Esophagus mucosa (tissue), 1 donor: ENCODE data around the gene KIAA0513. TPM values are rescaled to one million over a fixed set of nuclear protein-coding genes. Genes with fewer than 3 reads are reported as not detected.
"Not testable (repeated sequence)": the region's sequence is repeated elsewhere in the genome, so short reads cannot be mapped to it uniquely, and the experiment has no call there.

Source experiments
- ATAC-seq: fragments of 200-7000 bp; cut with Tn5 transposase; one replicate; pipeline ENCODE4 v1.9.1; 2020
- total RNA-seq: library from RNA; stranded (reverse); gene quantifications from one replicate; pipeline ENCODE4 v1.2.4, GENCODE V29; 2023
- donor health status: DM: yes; HTN: yes; CAD: no.

The KIAA0513 gene
- total RNA-seq, 1 donor from 2014 or later, result 8.1 TPM

- ATAC-seq, result peak; percentile 52
These were observed 22.2 kb downstream of the KIAA0513 start for GRCh38 chr16:85049706-85050305.

DNA sequence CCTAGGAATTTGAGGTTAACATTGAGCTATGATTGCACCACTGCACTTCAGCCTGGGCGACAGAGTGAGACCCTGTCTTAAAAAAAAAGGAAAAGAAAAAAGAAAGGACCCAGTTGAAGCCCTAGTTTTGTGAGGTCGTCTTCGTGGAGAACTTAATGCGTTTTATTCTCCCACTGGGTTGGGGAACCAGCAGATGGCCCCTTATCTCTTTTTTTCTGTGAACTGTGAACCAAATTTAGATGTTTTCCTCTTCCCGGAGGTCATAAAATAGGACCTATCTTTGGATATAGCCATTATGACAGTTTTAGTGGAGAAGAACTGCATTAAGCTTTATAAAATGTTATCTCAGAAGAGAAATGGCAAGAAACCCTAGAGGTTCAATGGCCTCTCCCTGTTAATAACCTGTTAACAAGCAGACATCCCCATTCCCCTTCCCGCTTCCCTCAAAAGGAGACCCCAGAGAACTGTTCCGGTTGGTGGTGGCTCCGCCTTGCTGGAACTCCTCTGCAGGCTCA is 23.5 kb downstream of the KIAA0513 start:
- ATAC-seq, result no peak

- no peak for ATAC-seq
These were observed 24.1 kb downstream of the KIAA0513 start for GRCh38 chr16:85051683-85052082.

DNA sequence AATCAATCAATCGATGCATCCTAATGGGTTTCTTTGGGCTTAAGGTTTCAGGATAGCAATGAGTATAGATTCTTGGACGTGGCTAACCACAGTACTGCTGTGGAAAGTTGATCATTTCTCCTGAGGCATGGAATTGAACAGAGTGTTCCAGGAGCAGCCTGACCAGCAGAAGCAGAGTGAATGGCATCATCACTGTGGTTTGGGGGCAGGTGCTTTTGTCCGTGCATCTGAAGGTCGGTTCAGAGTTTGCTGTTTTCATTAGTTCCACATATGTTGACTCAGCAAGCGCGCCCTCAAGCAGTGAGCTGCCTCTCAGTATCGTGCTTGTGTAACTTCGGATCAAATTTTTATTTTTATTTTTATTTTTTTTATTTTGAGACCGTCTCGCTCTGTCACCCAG is 24.9 kb downstream of the KIAA0513 start:
- ATAC-seq, result no peak

GRCh38 chr16:85054321-85054720 is 26.7 kb downstream of the KIAA0513 start:
- ATAC-seq, result not testable (repeated sequence)

DNA sequence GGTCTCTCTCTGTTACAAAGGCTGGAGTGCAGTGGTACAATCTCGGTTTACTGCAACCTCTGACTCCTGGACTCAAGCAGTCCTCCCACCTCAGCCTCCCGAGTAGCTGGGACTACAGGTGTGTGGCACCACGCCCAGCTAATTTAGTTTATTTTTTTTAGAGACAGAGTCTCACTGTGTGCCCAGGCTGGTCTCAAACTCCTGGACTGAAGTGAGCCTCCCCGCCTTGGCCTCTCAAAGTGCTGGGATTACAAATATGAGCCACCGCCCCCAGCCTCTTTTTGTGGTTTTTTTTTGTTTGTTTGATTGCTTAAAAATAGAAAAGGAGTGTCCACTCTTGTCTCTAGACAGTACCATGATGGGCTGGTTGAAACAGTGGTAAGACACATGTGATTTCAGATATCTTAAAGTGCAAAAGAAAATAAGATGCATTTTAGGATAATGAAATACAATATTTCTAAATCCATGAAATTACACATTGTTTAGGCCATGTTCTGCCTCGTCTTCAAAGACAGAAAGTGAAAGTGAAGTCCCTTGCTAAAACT is 27.4 kb downstream of the KIAA0513 start:
- ATAC-seq, result no peak

DNA sequence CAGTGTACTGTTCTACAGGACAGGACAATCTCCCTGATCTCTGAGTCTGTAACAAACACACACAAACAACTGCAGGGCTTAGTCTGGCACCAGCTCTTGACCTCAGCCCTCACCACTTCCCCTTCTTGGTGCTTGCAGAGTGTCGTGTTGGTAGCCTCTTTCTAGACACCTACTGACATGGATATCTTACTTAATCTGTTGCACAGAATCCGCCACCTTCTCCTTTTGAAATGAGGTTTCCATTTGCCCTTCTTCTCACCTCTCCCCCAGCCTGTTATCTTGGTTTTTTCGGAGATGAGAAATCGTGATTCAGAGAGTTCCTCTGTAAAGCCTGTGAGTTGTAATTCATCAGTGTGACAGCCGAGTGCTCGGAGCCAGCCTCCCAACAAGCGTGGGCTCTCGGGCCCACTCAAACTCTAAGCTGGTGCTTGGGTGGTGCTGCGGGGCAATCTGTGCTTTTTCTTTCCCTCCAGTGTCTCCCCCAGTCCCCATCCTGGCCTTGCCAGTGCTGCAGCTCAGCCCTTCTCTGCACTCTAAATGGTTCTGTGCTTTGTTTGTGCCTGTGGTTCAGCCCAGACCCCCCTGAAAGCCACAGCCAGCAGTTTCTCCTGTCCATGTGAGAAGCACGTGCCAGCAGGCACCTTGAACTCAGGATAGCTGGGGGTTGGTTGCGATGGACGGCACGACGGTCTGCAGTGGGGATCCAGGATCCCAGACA is 28.1 kb downstream of the KIAA0513 start:
- peak; percentile 78 for ATAC-seq

DNA sequence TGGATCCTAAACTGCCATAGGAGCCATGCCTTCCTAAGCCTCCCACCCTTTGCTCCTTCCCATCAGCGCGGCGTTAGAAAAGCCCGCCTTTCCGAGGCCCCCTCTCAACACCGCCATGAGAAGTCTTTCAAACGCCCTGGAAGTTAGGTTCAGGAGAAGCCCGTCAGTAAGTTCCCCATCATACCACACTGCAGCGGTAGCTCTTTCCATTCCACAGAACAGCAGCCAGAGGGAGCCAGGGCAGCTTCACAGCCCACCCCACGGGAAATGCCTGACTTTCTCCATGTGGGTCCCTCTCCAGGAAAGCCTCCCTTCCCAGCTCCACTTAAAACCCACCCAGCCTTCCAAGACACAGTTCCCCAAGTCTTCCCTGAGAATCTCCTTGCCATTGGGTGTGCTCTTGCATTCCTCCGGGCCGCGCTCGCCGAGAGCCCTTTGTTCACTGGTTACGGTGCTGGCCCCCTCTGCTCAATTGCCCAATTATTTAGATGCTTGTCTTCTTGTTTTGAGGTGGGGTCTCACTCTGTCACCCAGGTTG is 28.7 kb downstream of the KIAA0513 start:
- ATAC-seq, result no peak

DNA sequence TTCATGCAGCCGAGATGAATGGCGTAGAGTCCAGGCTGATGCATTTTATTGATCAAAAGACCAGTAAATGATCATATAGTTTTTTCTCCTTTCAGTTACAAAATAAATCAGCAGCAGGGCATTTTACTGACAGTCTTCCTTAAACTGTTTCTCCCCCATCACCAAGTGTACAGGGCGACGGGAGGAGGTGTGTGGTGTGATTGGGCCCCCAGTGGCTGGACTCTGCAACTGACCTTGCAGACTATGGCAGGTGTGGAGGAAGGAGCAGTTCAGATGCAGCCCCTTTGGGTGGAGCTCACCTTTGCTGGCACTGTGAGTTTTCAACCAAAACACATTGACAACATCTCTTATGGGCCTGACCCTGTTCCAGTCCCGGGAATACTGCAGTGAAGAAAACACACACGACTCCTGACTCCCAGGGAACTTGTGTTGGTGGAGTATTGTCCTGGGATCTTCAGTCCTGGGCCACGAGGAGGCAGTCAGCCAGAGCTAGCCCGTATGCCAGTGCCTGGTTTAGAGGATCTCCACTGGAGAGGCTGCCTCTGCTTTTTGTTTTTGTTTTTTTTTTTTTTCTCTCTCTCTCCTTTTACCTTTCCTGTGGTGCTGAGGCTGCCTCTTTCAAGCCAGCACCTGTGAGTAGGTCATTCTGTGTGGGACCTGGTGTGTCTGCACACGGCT is 29.8 kb downstream of the KIAA0513 start:
- ATAC-seq, result no peak

GRCh38 chr16:85057948-85058347 is 30.4 kb downstream of the KIAA0513 start:
- peak; percentile 7 for ATAC-seq

DNA sequence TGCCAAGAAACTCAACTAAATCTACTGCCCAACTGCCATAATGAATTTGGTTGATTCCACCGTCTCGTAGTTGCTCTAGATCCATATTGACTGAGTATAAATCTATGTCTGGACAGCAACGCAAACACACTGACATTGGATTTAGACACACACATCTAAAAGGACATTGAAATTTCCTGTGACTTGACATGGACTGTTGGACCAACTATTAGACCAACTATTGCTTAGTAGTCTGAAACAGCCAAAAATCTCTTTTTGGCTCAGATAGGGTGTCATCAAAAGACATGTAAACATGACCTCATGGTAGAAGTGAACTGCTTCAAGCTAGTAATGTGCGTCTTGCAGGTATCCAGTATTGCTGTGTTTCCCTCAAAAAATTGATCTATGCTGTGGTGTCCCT is 31.3 kb downstream of the KIAA0513 start:
- no peak for ATAC-seq

GRCh38 chr16:85061566-85061965 is 34.0 kb downstream of the KIAA0513 start:
- ATAC-seq, result no peak

DNA sequence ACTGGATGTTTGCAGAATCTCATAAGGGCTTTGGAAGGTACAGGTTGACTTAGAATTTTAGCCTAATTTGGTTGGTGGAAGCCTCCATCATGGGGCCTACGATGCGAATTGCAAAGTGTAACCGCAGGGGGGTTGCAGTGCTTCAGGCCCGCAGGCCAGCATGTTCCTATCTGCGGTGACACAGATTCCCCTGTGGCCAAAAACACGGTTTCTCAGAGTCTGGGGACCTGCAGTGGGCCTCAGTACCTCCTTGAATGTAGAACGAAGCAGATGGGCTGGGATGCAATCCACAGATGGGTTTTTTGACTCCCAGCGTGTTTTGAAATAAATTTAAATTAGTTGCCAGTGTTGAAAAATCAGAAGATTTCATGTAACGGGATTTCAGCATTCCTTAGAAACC is 34.7 kb downstream of the KIAA0513 start:
- no peak for ATAC-seq

DNA sequence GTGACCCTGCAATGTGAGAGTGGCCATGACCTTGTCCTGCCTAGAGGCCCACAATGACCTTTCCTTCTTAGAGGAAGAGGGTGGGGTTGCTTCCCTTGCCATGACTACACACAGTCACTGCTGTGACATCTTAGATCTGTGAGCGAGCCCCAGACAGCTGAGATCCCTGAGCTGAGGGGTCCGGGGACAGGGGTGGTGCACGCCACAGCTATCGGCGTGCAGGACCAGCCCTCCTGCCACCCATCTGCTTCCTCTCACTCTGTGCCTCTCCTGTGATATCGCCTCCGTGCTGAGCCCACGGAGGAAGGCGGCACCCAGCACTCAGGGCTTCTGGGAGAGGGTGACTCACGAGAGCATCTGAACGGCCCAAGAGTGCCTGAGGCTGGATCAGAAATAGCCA is 35.2 kb downstream of the KIAA0513 start:
- ATAC-seq, result peak; percentile 32

DNA sequence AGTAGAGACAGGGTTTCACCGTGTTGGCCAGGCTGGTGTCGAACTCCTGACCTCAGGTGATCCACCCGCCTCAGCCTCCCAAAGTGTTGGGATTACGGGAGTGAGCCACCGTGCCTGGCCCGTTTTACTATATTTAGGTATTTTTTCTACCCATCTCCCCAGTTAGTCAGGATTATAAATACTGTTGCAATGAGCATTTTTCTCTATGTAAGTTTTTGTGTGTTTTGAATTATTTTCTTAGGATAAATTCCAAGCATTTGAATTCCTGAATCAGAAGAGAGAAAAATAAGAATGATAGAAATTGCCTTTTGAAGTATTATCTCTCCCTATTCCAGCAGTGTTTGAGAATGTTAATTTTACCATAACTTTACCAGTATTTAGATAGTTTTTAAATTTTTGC is 36.6 kb downstream of the KIAA0513 start:
- ATAC-seq, result no peak

- no peak for ATAC-seq
These were observed 37.5 kb downstream of the KIAA0513 start for GRCh38 chr16:85065099-85065498.

GRCh38 chr16:85066346-85066885 is 38.8 kb downstream of the KIAA0513 start:
- ATAC-seq, result no peak

DNA sequence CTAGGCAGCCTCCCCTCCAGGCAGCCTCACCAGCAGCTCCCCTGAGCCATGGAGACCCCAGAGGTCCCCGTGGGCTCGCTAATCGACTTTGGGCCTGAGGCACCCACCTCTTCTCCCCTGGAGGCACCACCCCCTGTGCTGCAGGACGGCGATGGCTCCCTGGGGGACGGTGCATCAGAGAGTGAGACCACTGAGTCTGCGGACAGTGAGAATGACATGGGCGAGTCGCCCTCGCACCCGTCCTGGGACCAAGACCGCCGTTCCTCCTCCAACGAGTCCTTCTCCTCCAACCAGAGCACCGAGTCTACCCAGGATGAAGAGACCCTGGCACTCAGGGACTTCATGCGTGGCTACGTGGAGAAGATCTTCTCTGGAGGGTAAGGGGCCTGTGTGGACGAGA is 39.4 kb downstream of the KIAA0513 start:
- no peak for ATAC-seq

GRCh38 chr16:85067426-85067825 is 39.8 kb downstream of the KIAA0513 start:
- peak; percentile 52 for ATAC-seq

- ATAC-seq, result no peak
These were observed 41.2 kb downstream of the KIAA0513 start for GRCh38 chr16:85068746-85069145.

DNA sequence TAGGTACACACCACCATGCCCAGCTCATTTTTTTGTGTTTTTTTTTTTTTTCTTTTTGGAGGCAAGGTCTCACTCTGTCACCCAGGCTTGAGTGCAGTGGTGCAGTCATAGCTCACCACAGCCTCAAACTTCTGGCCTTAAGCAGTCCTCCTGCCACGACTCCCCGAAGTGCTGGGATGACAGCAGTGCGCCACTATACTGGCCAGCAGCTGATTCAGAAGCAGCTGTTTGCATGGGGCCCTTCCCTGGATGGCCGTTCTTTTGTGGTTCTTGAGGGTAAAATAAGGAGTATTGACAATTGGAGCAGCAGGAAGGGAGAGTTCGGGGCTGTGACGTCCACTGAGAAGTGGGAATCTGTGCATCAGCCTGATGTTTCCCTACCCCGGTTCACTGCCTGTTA is 41.6 kb downstream of the KIAA0513 start:
- no peak for ATAC-seq

GRCh38 chr16:85072076-85072860 is 44.7 kb downstream of the KIAA0513 start:
- no peak for ATAC-seq
